ENCODE results near the gene CAAP1. TPM values are rescaled to one million over a fixed set of nuclear protein-coding genes. Genes with fewer than 3 reads are reported as not detected.

The CAAP1 gene
- total RNA-seq, 4 donors from 2014 or later = 7.5 to 43.2 (median 17.3) TPM

GRCh38 chr9:26811106-26811505, 81.5 kb downstream of the CAAP1 start:
- no peak overlapping the region for H3K27ac ChIP-seq
- H3K4me1 ChIP-seq = no peaks in the 10 kb centered on the region
- TF ChIP-seq EP300 (IDR thresholded peaks at IDR 0.05) (no peak), POLR2A (IDR thresholded peaks at IDR 0.05) (no peak), CTCF (IDR thresholded peaks at IDR 0.05) (no peak)
- H3K4me3 ChIP-seq = no peak overlapping the region
- no peaks in the 10 kb centered on the region for H3K27me3 ChIP-seq
- no peak for DNase-seq (ENCODE audit: low spot score in 2 of 2)
- H3K9me3 ChIP-seq = no peaks in the 10 kb centered on the region
- H3K36me3 ChIP-seq = no peaks in the 10 kb centered on the region

DNA sequence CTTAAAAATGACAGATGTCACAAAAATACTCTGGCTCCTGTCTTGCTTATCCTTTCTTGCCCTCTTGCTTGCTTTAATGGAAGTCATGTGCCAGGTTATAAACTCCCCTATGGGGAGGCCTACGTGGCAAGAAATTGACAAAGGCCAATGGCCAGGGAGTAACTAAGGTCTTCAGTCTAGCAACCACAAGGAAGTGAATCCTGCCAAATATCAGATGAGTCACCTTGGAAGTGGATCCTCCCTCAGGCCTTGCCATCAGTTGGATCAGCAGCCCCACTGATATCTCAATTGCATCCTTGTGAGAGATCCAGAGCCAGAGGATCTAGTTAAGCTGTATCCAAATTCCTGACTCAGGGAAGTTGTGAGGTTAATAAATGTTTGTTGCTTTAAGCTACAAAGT, 82.8 kb downstream of the CAAP1 start:
- 58 to 63% methylated on average over 1 of the region's 1 CpG for WGBS, 2 donors
- Histone ChIP-seq H3K4me1 (no peaks in the 10 kb centered on the region), H3K27ac (no peak overlapping the region), H3K9me3 (no peaks in the 10 kb centered on the region), H3K4me3 (no peak overlapping the region), H3K36me3 (no peaks in the 10 kb centered on the region), H3K27me3 (no peaks in the 10 kb centered on the region)
- TF ChIP-seq POLR2A (IDR thresholded peaks at IDR 0.05) (no peak), EP300 (IDR thresholded peaks at IDR 0.05) (no peak), CTCF (IDR thresholded peaks at IDR 0.05) (no peak)
- no peak for DNase-seq (ENCODE audit: low spot score in 2 of 2)

DNA sequence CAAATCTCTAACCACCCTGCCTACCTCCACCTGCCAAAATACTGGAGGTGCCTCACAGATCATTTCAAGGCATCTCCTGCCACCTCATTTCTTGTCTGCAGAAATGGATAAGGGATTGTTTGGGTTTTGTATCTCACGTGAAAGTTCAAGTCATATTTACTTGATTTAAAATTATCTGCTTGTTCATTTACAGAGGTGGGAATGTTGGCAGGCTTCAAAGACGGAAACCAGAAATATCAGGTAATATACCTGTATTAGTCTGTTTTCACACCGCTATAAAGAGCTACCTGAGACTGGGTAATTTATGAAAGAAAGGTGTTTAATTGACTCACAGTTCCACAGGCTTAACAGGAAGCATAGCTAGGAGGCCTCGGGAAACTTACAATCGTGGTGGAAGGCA, 85.4 kb downstream of the CAAP1 start:
- no peak overlapping the region for H3K27ac ChIP-seq

DNA sequence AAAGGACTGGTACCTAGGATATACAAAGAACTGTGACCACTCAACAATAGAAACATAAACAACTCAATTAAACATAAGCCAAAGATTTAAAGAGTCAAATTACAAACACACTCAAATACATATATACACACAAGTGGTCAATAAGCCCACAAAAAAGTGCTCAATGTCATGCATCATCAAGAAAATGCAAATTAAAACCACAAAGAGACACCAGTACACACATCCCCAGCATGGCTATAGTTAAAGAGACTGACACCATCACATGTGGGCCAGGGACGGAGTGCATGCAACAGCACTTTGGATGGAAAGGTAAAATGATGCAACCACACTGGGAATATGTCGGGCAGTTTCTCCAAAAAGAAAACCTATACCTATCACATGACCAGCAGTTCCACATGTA, 89.7 kb downstream of the CAAP1 start:
- H3K36me3 ChIP-seq = no peaks in the 10 kb centered on the region
- H3K27me3 ChIP-seq = no peaks in the 10 kb centered on the region
- no peaks in the 10 kb centered on the region for H3K4me1 ChIP-seq
- H3K4me3 ChIP-seq = no peak overlapping the region
- H3K9me3 ChIP-seq = no peaks in the 10 kb centered on the region
- WGBS, 2 donors = 85 to 87% methylated on average over 2 of the region's 2 CpGs
- no peak for DNase-seq (ENCODE audit: low spot score in 2 of 2)
- no peak overlapping the region for H3K27ac ChIP-seq
- TF ChIP-seq EP300 (IDR thresholded peaks at IDR 0.05) = no peak
- TF ChIP-seq CTCF (IDR thresholded peaks at IDR 0.05) = no peak
- no peak for TF ChIP-seq POLR2A (IDR thresholded peaks at IDR 0.05)

More for the DNA sequence above, 85.4 kb downstream of the CAAP1 start:
- TF ChIP-seq CTCF (IDR thresholded peaks at IDR 0.05) (no peak), EP300 (IDR thresholded peaks at IDR 0.05) (no peak), POLR2A (IDR thresholded peaks at IDR 0.05) (no peak)
- no peaks in the 10 kb centered on the region for H3K9me3 ChIP-seq
- WGBS, 2 donors = 86% methylated on average over 5 of the region's 5 CpGs
- DNase-seq (ENCODE audit: low spot score in 2 of 2) = no peak
- H3K4me1 ChIP-seq = no peaks in the 10 kb centered on the region
- H3K4me3 ChIP-seq = no peak overlapping the region
- H3K27me3 ChIP-seq = no peaks in the 10 kb centered on the region
- no peaks in the 10 kb centered on the region for H3K36me3 ChIP-seq

DNA sequence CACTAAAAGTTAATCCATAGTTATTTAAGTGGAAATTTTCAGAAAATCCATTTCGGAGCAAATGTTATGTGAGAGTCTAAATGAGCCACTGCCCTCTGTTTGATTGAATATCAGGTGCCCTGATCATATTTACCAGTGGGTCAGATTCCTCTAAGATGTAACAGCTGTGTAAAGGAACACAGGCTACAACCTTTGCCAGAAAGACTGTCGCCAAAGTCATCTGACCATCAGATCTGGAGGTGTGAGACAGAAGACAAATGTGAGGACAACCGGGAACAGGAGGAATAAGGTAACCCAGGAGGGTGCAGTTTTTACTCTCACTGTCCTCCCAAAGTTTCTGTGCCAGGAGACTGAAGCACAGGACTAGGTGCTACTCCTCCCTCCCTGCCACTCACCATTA, 90.8 kb downstream of the CAAP1 start:
- Histone ChIP-seq H3K36me3 (no peaks in the 10 kb centered on the region), H3K9me3 (no peaks in the 10 kb centered on the region), H3K27me3 (no peaks in the 10 kb centered on the region), H3K27ac (no peak overlapping the region), H3K4me1 (no peaks in the 10 kb centered on the region), H3K4me3 (no peak overlapping the region)
- no peak for DNase-seq (ENCODE audit: low spot score in 2 of 2)
- no peak for TF ChIP-seq CTCF (IDR thresholded peaks at IDR 0.05)
- no peak for TF ChIP-seq POLR2A (IDR thresholded peaks at IDR 0.05)
- TF ChIP-seq EP300 (IDR thresholded peaks at IDR 0.05) = no peak
- WGBS, 2 donors = 84 to 93% methylated on average over 3 of the region's 3 CpGs

All from tibial nerve (tissue), 4 donors.